Medulla oblongata (tissue), 1 donor: ENCODE results near the gene A3GALT2.
A peak's percentile ranks its signal among the peaks of the same experiment; 100 is the strongest.
"Not testable (repeated sequence)": the region's sequence is repeated elsewhere in the genome, so short reads cannot be mapped to it uniquely, and the experiment has no call there.

ENCODE experiments used
- DNase-seq: peaks from one replicate; pipeline ENCODE4 v3.0.0-alpha.2; 2015; ENCODE audit errors: extremely low spot score

The A3GALT2 gene

GRCh38 chr1:33314416-33314815, 6.5 kb downstream of the A3GALT2 start:
- no peak for DNase-seq

- DNase-seq, result no peak
These were observed 8.5 kb downstream of the A3GALT2 start for GRCh38 chr1:33312413-33312749.

- DNase-seq, result no peak
These were observed 9.0 kb downstream of the A3GALT2 start for GRCh38 chr1:33311706-33312412.

GRCh38 chr1:33310702-33311101, 10.2 kb downstream of the A3GALT2 start:
- no peak for DNase-seq

GRCh38 chr1:33309351-33309750, 11.5 kb downstream of the A3GALT2 start:
- not testable (repeated sequence) for DNase-seq

GRCh38 chr1:33307494-33307864, 13.4 kb downstream of the A3GALT2 start:
- no peak for DNase-seq

- no peak for DNase-seq
These were observed 14.0 kb downstream of the A3GALT2 start for GRCh38 chr1:33306653-33307493.

GRCh38 chr1:33305816-33306652, 14.9 kb downstream of the A3GALT2 start:
- DNase-seq, result no peak

- no peak for DNase-seq
These were observed 15.9 kb downstream of the A3GALT2 start for GRCh38 chr1:33305016-33305415.

GRCh38 chr1:33302325-33302724, 18.6 kb downstream of the A3GALT2 start:
- no peak for DNase-seq

- no peak for DNase-seq
These were observed 19.5 kb downstream of the A3GALT2 start for GRCh38 chr1:33301273-33301984.

GRCh38 chr1:33300673-33301072, 20.2 kb downstream of the A3GALT2 start:
- peak; percentile 29 for DNase-seq

- no peak for DNase-seq
These were observed 21.3 kb downstream of the A3GALT2 start for GRCh38 chr1:33299461-33300155.

GRCh38 chr1:33298623-33299277, 22.1 kb downstream of the A3GALT2 start:
- peak; percentile 46 for DNase-seq

GRCh38 chr1:33297911-33298622, 22.8 kb downstream of the A3GALT2 start:
- no peak for DNase-seq

GRCh38 chr1:33296824-33297223, 24.1 kb downstream of the A3GALT2 start:
- DNase-seq, result no peak

- DNase-seq, result peak; percentile 9
These were observed 24.8 kb downstream of the A3GALT2 start for GRCh38 chr1:33296082-33296458.

- peak; percentile 89 for DNase-seq
These were observed 25.3 kb downstream of the A3GALT2 start for GRCh38 chr1:33295450-33296081.

GRCh38 chr1:33295023-33295422, 25.9 kb downstream of the A3GALT2 start:
- DNase-seq, result no peak
